HK-2 (cell line): ENCODE data around the gene CTNND2.
"Not testable (repeated sequence)": the region's sequence is repeated elsewhere in the genome, so short reads cannot be mapped to it uniquely, and the experiment has no call there.

Source experiments
- DNase-seq: peaks from one replicate; pipeline ENCODE4 v3.0.0-alpha.2; 2018; ENCODE audit not compliant: unreplicated experiment

The CTNND2 gene

DNA sequence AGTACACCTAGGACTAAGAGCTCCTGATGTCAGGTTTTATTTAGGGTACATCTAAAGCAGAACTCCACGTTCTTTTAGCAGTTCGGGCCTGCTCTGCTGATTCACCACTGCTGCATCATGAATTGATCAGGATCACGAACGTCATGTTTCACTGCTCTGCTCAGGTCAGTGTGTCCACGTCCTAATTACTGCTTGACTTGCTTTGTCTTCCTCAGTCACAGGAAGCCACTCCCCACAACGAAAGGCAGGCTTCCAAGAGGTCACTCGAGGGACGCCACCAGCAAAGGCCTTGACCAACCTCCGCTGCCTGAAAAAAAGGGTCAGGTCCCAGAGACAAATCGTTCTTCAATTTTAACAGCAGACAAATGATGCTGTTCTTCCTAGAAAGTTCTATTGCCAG is 40.3 kb downstream of the CTNND2 start:
- DNase-seq, result no peak

- DNase-seq, result no peak
These were observed 46.9 kb downstream of the CTNND2 start for GRCh38 chr5:11857391-11857790.

GRCh38 chr5:11854936-11855335 is 49.3 kb downstream of the CTNND2 start:
- DNase-seq, result no peak

- DNase-seq, result no peak
These were observed 50.5 kb downstream of the CTNND2 start for GRCh38 chr5:11853796-11854195.

DNA sequence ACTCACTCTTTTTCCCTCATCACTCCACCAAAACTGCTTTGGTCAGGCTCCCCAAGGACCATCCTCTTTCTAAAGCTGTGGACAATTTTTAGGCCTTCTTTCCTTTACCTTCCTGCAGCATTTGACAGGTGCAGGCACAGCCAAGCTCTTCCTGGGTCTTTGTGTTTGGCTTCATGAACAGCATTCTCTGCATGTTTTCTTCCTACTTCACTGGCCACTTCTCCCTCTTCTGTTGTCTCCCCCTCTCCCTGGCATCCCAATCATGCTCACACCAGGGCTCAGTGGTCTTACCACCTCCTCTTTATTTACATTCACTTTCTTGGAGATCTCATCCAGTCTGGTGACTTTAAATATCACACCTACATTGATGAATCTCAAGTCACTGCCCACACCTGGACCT is 51.1 kb downstream of the CTNND2 start:
- DNase-seq, result no peak

DNA sequence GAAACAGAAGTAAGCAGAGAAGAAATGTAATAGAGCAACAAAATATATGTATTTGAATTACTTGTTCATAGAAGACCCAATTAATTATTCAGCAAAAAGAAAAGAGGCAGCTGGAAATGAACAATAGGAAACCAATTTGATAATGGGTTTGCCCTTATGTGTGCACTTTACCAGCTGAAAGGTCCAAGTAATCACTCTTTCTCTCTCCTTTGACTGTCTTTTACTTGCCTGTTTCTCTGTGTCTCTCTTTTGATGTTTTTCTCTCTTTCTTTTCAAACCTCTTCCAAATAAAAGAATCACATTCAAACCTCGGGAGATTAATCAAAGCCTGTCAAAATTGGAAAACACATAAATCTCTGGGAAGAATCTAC is 51.5 kb downstream of the CTNND2 start:
- DNase-seq, result no peak

- DNase-seq, result no peak
These were observed 52.1 kb downstream of the CTNND2 start for GRCh38 chr5:11851965-11852716.

- DNase-seq, result no peak
These were observed 52.8 kb downstream of the CTNND2 start for GRCh38 chr5:11851416-11851815.

DNA sequence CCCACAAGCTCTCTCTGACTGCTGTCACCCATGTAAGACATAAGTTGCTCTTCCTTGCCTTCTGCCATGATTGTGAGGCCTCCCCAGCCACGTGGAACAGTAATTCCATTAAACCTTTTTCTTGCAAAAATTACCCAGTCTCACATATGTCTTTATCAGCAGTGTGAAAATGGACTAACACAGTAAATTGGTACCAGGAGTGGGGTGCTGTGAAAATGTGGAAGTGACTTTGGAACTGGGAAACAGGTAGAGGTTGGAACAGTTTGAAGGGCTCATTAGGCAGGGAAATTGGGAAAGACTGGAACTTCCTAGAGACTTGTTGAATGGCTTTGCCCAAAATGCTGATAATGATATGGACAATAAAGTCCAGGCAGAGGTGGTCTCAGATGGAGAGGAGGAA is 75.7 kb downstream of the CTNND2 start:
- not testable (repeated sequence) for DNase-seq

DNA sequence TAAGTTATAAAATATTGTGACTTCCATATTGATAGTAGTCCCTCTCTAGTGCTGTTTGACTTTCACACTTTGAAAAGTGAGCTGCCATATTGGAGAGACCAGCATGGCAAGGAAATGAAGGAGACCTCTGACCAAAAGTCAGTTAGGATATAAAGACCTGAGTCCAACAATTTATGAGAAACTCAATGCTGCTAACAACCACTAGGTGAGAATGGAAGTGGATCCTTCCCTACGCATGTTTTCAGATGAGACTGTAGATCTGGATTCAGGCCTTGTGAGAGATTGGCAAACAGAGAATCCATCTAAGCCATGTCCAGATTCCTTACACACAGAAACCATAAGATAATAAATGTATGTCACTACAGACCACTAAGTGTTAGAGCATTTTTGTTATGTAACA is 81.6 kb downstream of the CTNND2 start:
- DNase-seq, result no peak

GRCh38 chr5:11815916-11816315 is 88.3 kb downstream of the CTNND2 start:
- no peak for DNase-seq

DNA sequence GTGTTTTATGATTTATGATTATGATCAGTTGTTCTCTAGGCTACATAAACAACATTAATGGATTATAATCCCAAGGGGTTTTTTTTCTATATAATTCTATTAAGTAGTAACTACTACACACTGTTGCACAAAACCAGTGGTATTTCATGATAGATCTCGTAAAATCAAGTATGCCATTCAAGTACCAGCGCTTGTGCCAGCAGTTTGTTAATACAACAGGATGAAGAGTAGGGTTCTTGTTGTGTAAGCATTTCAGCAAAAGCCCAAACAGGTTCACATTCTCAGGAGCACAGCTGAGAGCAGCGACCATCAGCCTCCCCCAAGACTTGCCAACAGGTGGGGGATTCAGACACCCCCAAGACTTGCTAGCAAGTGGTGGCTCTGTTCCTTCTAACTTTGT is 88.8 kb downstream of the CTNND2 start:
- DNase-seq, result no peak

DNA sequence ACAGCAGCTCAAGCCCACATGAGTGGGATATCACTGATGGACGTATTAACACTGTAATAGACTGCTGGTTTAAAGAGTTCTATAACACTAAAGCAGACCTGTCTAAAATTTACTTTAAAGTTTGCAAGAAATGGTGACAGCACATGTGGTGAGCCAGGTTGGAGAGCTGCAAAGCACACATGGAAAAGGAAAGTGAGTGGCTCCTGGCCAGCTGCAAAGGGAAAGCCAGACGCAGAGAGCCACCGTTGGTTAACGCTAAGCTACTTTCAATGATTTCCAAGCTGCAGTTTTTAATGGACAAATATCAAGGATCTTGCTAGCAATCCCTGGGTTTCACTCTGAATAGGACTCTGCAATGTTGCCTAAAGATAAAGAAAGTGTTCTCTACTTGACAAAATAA is 89.9 kb downstream of the CTNND2 start:
- no peak for DNase-seq

DNA sequence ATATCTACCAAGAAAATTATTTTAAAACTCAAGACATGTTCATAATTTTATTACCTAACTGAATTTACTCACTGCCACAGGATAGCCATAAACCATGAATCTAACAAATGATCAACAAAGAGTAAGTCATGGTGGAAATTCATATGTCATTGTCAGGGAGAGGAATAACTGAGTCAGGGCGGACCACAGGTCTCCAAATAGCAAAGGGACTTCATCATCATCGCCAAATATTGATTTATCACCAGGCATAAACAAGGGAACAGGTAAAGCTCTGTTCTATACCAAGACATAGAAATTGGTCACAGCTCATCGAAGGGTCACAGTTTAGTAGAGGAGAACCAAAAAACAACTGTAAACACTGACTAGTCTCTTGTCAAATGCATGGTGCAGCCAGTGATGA is 94.8 kb downstream of the CTNND2 start:
- DNase-seq, result no peak

GRCh38 chr5:11803436-11803835 is 100.8 kb downstream of the CTNND2 start:
- DNase-seq, result no peak

GRCh38 chr5:11801061-11801460 is 103.2 kb downstream of the CTNND2 start:
- no peak for DNase-seq

- no peak for DNase-seq
These were observed 107.1 kb downstream of the CTNND2 start for GRCh38 chr5:11797132-11797531.

GRCh38 chr5:11793396-11793795 is 110.8 kb downstream of the CTNND2 start:
- DNase-seq, result no peak

GRCh38 chr5:11792621-11793020 is 111.6 kb downstream of the CTNND2 start:
- no peak for DNase-seq

- no peak for DNase-seq
These were observed 112.5 kb downstream of the CTNND2 start for GRCh38 chr5:11791792-11792191.

DNA sequence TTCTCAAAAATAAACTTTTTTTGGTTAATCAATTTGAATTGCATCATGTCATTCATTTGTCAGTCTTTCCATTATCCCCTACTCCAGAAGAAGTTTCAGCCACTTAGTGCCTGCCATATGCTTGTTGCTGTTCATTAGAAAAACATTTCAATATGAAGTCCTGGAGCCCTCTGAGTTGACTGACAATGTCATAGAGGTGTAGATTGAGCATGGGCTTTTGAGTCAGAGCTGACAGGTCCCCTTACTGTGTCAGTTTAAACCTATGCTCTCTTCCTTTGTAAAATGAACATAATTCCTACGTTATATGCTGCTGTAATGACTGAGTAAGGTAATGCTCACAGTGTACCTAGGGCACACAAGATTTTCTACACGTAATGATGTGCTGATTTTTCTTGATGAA is 114.0 kb downstream of the CTNND2 start:
- DNase-seq, result no peak

DNA sequence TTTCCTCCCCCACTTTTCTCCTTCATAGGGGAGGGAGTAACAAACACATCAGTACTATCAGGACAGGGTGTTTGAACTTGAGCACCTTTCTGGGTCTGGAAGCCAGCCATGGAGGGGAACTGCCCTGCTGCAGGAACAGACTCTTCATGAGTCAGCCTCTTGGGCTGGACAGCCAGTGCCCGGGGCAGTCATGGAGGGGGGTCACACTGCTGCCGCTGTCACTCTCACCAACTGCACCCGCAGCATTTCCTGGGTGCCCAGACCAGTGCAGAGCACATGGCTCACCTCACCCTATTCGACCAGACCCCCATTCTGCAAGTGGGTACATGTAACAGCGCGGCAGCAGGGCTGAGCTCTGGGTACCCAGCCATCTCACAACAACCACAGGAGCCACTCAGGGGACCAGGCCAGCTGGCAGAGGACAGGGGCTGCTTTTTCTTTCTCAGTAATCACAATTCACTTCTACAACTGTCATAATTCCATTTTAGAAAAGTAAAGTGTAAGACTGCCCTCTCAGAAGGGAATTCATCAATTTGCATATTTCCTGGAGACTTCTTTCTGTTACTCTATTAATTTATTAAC is 118.4 kb downstream of the CTNND2 start:
- DNase-seq, result no peak

- DNase-seq, result no peak
These were observed 123.5 kb downstream of the CTNND2 start for GRCh38 chr5:11780641-11781345.
